NCI-H2029 treated with DMSO at 0.1 percent for 48 hours (cell line): ENCODE data around the gene LORICRIN.

Experiments used
- DNase-seq: peaks from one replicate; lab custom pipeline; 2025; lab: John Stamatoyannopoulos, UW

The LORICRIN gene

GRCh38 chr1:153306303-153307220, 47.1 kb downstream of the LORICRIN start:
- DNase-seq: no peak

- no peak for DNase-seq
Measured at GRCh38 chr1:153307221-153307600, 47.7 kb downstream of the LORICRIN start.

- DNase-seq: no peak
Measured at GRCh38 chr1:153308540-153308939, 49.1 kb downstream of the LORICRIN start.

- DNase-seq: no peak
Measured at GRCh38 chr1:153309441-153309840, 50.0 kb downstream of the LORICRIN start.

- DNase-seq: no peak
Measured at GRCh38 chr1:153310526-153310925, 51.0 kb downstream of the LORICRIN start.
